HG03469 (cell line): ENCODE results near the gene SPAG16.

Source experiments
- ATAC-seq: cut with Tn5 transposase; IDR thresholded peaks from one replicate; pipeline ENCODE4 v1.9.1; 2021; ENCODE audit warnings: mild to moderate bottlenecking, moderate library complexity, moderate number of reproducible peaks; ENCODE audit not compliant: unreplicated experiment

Gene SPAG16

GRCh38 chr2:214341646-214342045, 1057.4 kb downstream of the SPAG16 start:
- no peak for ATAC-seq

- ATAC-seq = no peak
Observed at GRCh38 chr2:214358506-214358905, 1074.2 kb downstream of the SPAG16 start.

- ATAC-seq = no peak
Observed at GRCh38 chr2:214361116-214361515, 1076.9 kb downstream of the SPAG16 start.

GRCh38 chr2:214365549-214365948, 1081.3 kb downstream of the SPAG16 start:
- ATAC-seq = no peak

GRCh38 chr2:214367171-214367570, 1082.9 kb downstream of the SPAG16 start:
- no peak for ATAC-seq

- ATAC-seq = no peak
Observed at GRCh38 chr2:214376618-214377285, 1092.5 kb downstream of the SPAG16 start.

GRCh38 chr2:214377286-214377624, 1093.0 kb downstream of the SPAG16 start:
- ATAC-seq = no peak

- no peak for ATAC-seq
Observed at GRCh38 chr2:214378455-214379103, 1094.3 kb downstream of the SPAG16 start.

GRCh38 chr2:214379227-214379626, 1095.0 kb downstream of the SPAG16 start:
- ATAC-seq = no peak

GRCh38 chr2:214380681-214381080, 1096.4 kb downstream of the SPAG16 start:
- no peak for ATAC-seq

GRCh38 chr2:214382229-214382628, 1098.0 kb downstream of the SPAG16 start:
- no peak for ATAC-seq

GRCh38 chr2:214386720-214387119, 1102.5 kb downstream of the SPAG16 start:
- no peak for ATAC-seq

GRCh38 chr2:214389334-214389733, 1105.1 kb downstream of the SPAG16 start:
- no peak for ATAC-seq

GRCh38 chr2:214393796-214394195, 1109.5 kb downstream of the SPAG16 start:
- ATAC-seq = no peak

GRCh38 chr2:214395040-214395439, 1110.8 kb downstream of the SPAG16 start:
- no peak for ATAC-seq

GRCh38 chr2:214401580-214401979, 1117.3 kb downstream of the SPAG16 start:
- no peak for ATAC-seq

- no peak for ATAC-seq
Observed at GRCh38 chr2:214410128-214410775, 1126.0 kb downstream of the SPAG16 start.

- ATAC-seq = no peak
Observed at GRCh38 chr2:214410918-214411554, 1126.8 kb downstream of the SPAG16 start, which contains the start of gene VWC2L. Gene VWC2L, plus strand, starts transcription at chr2:214411054. Its CDS starts 3,140 bp downstream, at chr2:214414194.

GRCh38 chr2:214412679-214413078, 1128.4 kb downstream of the SPAG16 start:
- no peak for ATAC-seq

- ATAC-seq = no peak
Observed at GRCh38 chr2:214436470-214436869, 1152.2 kb downstream of the SPAG16 start.

GRCh38 chr2:214450118-214450894, 1166.0 kb downstream of the SPAG16 start:
- ATAC-seq = no peak
